A673 (cell line): ENCODE data around the gene ZBTB21.

ENCODE experiments used
- CTCF ChIP-seq: fragments of 300-800, 200-600 bp; sonication (generic); conservative IDR thresholded peaks from 2 replicates; pipeline ENCODE4 v1.5.1; 2017; ENCODE audit warnings: low read depth, mild to moderate bottlenecking, antibody characterized with exemption, low read length, moderate library complexity, mixed read lengths
- EZH2 ChIP-seq: fragments of 200-600 bp; sonication (generic); IDR thresholded peaks from 2 replicates; pipeline ENCODE4 v1.6.1; 2017; ENCODE audit warnings: borderline replicate concordance, low read depth, mild to moderate bottlenecking, mixed read lengths, antibody characterized with exemption, low read length; ENCODE audit not compliant: poor library complexity, severe bottlenecking

- no peak for TF ChIP-seq CTCF
- no peak for TF ChIP-seq EZH2
Observed at GRCh38 chr21:41950941-41951351, 59.2 kb downstream of the ZBTB21 start.
